Epithelial cell of umbilical artery (primary cell): ENCODE data around the gene PTH2R. TPM values are rescaled to one million over a fixed set of nuclear protein-coding genes. Genes with fewer than 3 reads are reported as not detected.

Experiments
- total RNA-seq: library from RNA; depleted of rRNA; stranded (reverse); fragments of >200 nt; gene quantifications from 2 replicates; pipeline ENCODE4 v1.2.3, GENCODE V29; 2014

Gene PTH2R
- under 0.01 TPM in 1 of 2 replicates, not detected in the other for total RNA-seq

GRCh38 chr2:208406474-208407451, at the start of gene PTH2R:
PTH2R (plus strand) TSS chr2:208406792; CDS start chr2:208407044, 252 bp downstream.

Other genes with a start within 250 kb of the PTH2R start
- gene CRYGA, start 243.2 kb upstream of the PTH2R start, total RNA-seq, result not detected in 2 replicates
- not detected in 2 replicates for gene C2orf80, start 216.8 kb upstream of the PTH2R start, total RNA-seq
- gene IDH1, start 151.7 kb upstream of the PTH2R start, total RNA-seq, result 115 and 191 TPM in 2 replicates
- 21.4 and 28.4 TPM in 2 replicates for gene PIKFYVE, start 140.5 kb upstream of the PTH2R start, total RNA-seq